NCI-H1436 (cell line): ENCODE measurements around the gene FBXO44.

Experiments used
- DNase-seq: peaks from one replicate; lab custom pipeline; 2025; lab: John Stamatoyannopoulos, UW

FBXO44 gene

DNA sequence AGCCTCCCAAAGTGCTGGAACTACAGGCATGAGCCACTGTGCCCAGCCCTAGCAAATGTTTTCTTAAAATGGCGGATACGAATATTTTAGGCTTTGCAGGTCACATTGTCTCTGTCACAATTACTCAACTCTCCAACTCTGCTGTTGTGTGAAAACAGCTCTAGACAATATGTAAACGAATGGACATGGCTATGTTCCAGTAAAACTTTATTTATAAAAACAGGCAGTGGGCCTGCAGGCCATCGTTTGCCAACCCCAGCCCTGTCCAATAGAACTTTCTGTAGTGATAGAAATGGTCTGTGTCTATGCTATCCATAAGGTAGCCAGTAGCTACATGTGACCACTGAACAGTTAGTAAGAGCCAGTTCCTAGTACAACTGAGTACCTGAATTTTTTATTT, 5.1 kb downstream of the FBXO44 start:
- DNase-seq = no peak

- no peak for DNase-seq
Observed at GRCh38 chr1:11661103-11661502, 6.4 kb downstream of the FBXO44 start.

DNA sequence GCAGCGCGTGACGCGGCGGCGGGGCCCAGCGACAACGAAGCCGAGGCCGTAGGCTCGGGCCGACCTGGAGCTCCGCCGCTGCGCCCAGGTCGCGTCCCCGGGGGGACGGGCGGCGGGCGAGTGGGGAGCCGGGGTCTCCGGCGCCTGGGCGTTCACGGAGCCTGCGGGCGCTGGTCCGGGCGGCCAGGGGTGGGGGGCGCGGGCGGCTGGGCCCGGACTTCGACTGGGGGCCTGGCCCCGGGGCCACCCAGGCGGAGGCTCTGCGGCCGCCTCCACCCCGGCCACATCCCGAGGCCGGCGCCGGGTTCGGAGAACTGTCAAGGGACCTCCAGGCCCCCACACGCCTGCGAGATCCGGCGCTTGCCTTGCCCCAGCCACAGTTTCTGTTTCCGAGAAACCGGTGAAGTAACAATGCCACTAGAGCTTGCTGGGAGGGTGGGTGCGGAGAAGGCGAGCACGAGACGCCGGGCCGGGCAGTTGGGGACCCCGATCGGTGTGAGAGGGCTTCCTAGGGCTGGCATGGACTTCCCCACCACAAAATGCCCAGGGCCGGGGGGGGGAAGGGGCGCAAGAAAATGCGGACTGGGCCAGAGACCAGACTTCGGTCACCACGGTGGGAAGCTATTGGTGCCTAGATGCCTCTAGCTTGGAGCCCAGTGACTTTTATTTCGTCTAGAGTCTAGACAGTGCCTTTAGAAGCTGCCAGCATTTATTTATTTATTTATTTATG, 9.8 kb downstream of the FBXO44 start:
- DNase-seq = no peak

GRCh38 chr1:11668516-11668915, 13.8 kb downstream of the FBXO44 start:
- no peak for DNase-seq

- DNase-seq = no peak
Observed at GRCh38 chr1:11670747-11671146, 16.1 kb downstream of the FBXO44 start.

DNA sequence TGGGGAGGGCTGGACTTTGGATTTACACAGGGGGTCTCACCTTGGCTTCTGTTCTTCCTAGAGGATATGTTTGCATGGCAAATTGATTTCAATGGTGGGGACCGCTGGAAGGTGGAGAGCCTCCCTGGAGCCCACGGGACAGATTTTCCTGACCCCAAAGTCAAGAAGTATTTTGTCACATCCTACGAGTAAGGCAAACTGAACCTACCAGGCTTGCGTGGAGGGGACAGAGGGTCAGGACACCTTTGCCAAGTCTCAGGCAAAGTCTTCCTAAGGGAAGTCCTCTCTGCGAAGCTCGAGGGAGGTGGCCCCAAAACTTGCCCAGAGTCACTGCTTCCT, 16.5 kb downstream of the FBXO44 start:
- no peak for DNase-seq

DNA sequence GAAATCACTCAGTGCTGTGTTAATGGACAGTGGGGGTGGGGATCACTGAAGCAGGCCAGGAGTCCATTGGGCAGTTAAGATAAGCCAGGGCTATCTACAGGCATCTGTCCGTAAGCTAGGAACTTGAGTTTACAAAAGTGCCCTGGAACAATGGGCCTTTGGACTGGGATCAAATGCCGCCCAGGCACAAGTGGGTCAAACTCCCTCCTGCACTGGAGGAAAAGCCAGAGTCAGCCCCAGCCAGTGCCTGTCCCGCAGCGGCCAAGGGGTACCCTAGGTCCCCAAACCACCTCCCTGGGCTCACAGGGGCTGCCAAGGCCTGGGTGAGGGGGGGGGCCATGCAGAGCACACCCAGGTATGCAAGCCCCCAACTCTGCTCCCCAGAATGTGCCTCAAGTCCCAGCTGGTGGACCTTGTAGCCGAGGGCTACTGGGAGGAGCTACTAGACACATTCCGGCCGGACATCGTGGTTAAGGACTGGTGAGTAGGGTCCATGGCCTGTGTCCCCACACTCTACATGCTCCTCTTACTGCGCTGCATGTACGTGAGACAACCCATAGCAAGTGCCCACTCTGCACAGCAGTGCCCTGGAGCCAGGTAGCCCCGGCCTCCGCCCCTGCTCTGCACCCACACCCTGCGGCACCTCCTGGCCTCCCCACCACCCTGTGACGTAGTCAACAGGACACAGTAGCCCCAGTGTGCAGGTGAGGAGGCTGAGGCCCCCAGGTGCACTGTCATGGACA, 17.0 kb downstream of the FBXO44 start:
- no peak for DNase-seq

GRCh38 chr1:11673089-11673769, 18.6 kb downstream of the FBXO44 start:
- DNase-seq = no peak

- no peak for DNase-seq
Observed at GRCh38 chr1:11674488-11674887, 19.8 kb downstream of the FBXO44 start.

DNA sequence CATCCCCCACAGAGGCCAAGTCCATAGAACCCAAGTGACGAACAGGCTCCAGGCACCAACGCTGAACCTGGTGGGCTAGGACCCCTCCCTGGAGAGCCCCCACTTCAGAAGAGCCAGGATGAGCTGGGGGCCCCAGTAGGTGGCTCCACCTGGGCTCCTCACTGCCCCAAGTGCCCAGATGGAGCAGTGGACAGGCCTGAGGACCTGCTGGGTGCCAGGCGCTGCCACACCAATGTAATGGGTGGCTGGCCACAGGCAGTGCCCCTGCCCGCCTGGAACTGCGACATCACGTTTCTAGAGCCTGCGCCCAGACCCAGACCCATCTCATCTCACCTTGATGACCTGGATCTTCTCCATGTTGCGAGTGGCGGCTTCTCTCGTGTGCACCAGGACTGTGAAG, 20.6 kb downstream of the FBXO44 start:
- no peak for DNase-seq

GRCh38 chr1:11676386-11677103, 21.9 kb downstream of the FBXO44 start:
- no peak for DNase-seq

DNA sequence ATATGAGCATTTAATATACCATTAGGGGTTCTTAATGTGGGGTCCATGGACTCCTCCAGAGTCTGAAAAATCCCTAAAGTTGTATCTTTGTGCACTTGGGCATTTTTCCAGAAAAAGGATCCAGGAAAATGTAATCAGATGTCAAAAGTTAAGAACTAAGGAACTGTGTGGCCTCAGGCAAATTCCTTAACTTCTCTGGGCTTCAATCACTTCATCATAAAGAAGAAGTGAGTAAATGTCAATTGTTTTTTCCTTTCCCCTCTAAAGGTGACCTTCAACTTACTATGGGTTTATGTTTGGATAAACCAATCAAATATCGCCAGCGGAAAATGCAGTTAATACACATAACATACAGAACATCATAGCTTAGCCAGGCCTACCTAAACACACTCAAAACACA, 23.8 kb downstream of the FBXO44 start:
- DNase-seq = no peak

DNA sequence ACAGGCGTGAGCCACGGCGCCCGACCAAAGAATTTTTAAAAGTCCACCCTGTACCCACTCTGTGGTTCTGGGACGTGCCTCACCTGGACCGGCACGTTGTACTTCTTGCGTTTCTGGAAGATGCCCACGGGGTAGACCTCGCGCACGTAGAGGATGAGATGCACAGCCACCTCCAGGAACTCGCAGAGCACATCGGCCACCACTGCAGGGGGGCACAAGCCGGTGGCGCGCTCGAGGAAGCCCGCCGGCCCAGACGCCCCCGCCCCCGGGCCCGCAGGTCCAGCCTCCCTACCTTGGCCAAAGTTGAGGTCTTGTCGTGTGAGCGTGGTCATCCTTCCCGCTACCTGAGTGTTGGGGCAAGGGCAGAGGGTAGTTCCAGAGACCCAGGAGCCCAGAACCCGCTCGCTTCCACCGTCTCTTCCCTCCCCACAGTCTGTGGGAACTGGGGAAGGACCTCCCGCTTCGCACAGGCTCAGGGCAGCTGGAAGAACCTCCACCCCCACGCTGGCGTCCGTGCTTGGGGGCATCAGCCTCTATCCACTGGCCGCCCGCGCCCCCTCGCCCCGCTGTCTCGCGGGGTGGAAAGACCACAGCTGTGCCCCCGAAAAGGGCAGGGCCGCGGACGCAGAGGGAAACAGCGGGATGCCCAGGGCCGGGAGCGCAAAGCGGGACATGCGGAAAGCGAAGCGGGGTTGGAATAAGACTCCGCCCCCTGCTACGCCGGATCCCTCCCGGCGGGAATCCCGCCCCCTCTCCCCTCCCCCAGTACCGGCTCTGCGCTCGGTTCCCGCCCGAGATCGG, 25.8 kb downstream of the FBXO44 start:
- DNase-seq = no peak

- peak; percentile 83 for DNase-seq
Observed at GRCh38 chr1:11681071-11681771, 26.5 kb downstream of the FBXO44 start, which contains the start of gene MAD2L2. MAD2L2 (minus strand) TSS chr1:11681148; CDS start chr1:11680601, 547 bp downstream.

DNA sequence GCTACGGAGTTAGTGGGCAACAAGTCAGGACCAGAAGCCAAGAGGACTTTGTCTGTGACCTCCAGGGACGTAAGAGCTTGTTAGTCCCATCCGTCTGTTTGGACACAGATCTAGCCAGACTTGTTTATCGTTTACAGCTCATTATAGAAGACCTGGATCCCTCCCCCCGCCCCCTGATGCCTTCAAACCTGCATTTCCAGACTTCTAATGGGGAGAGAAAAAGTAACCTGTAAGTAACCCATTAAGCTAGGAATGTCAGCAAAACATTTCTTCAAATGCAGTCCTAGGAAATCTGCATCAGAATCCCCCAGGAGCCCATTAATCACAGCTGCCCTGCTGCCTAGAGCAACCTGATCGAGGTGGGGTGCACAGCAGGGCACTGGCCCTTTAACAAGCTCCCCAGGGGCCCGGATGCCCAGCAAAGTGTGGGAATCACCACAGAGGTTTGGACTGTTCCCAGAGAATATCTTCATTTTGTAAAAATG, 27.7 kb downstream of the FBXO44 start:
- DNase-seq = no peak

DNA sequence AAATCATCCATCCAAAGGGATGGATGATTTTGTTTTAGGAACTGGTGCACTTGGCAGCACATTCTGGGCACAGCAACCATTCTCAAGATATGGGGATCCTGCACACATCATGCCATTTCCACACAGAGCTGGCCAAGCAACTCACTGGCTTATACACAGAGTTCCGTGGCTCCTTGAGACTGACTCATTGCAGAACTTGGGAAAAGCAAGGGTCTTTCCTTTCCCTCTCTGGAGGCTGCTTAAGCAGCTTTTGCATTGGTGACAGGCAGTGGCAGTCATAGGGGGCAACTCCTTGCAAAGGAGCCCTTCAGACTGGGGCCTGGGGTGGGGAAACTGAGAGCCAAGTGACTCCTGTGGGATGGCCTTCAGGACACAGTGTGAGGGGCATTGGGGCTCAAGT, 28.1 kb downstream of the FBXO44 start:
- no peak for DNase-seq

DNA sequence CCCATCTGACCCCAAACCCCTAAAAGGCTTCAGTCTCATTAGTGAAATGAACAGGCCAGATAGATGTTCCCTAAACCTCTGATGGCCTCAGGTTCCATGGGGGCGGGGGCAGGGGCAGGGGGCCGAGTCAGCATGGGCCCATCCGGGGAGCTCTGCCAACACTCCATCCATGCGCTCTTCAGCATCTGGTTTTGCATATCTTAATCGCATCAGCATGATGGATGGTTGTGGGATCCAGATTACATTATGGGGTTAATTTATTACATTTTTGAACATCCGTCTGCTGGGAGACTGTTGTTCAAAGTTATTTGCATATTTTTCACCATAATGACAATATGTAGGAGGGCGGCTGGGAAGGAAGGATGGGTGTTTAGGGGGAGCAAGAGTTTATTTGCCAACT, 29.4 kb downstream of the FBXO44 start:
- DNase-seq = no peak

GRCh38 chr1:11685210-11685752, 30.6 kb downstream of the FBXO44 start:
- DNase-seq = no peak

DNA sequence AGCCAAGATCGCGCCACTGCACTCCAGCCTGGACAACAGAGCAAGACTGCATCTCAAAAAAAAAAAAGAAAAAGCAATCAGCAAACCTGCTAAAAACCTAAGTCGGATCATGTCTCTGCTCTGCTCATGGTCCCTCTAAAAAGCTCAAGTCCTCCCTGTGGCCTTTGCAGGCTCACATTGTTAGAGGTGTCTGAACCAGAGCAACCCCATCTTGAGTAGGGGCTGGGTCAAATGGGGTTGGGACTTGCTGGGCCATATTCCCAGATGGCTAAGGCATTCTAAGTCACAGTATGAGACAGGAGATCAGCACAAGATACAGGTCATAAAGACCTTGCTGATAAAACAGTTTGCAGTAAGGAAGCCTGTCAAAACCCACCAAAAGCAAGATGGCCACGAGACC, 33.8 kb downstream of the FBXO44 start:
- no peak for DNase-seq
